Thyroid gland (tissue), 4 donors: ENCODE results near the gene LIN28B. TPM values are rescaled to one million over a fixed set of nuclear protein-coding genes. Genes with fewer than 3 reads are reported as not detected.

Experiments
- DNase-seq, 2 donors: peaks; one replicate each; pipeline ENCODE4 v3.0.0-alpha.2; 2019
- H3K27ac ChIP-seq, 3 donors: fragments of 200-600 bp; sonication (generic); 1 replicate in 2 of 3; 2 replicates in 1 of 3; pipeline ENCODE4 v1.5.1; 2016 to 2019; ENCODE audit warnings: mild to moderate bottlenecking in 1 of 3, moderate library complexity in 1 of 3
- H3K27me3 ChIP-seq: fragments of 200-600 bp; sonication (generic); one replicate; pipeline ENCODE4 v1.5.1; 2019
- H3K36me3 ChIP-seq, 2 donors: fragments of 200-600 bp; sonication (generic); one replicate each; pipeline ENCODE4 v1.5.1; 2016 to 2019
- H3K4me1 ChIP-seq, 2 donors: fragments of 200-600 bp; sonication (generic); one replicate each; pipeline ENCODE4 v1.5.1; 2017 to 2019
- H3K4me3 ChIP-seq, 3 donors: fragments of 200-600 bp; sonication (generic); replicated peaks in 1 of 3; 1 replicate in 2 of 3; 2 replicates in 1 of 3; pipeline ENCODE4 v1.5.1; 2016; ENCODE audit warnings: mild to moderate bottlenecking in 1 of 3
- H3K9me3 ChIP-seq: fragments of 200-600 bp; sonication (generic); one replicate; pipeline ENCODE4 v1.5.1; 2017
- CTCF ChIP-seq, 6 experiments: fragments of 200-600 bp in 3 of 6; fragments of 450-650 bp in 3 of 6; sonication (generic) in 3 of 6; IDR thresholded peaks; one replicate each; pipeline ENCODE4 v1.5.1; 2016 to 2019; ENCODE audit warnings: antibody characterized with exemption in 6 of 6, mild to moderate bottlenecking in 2 of 6, inconsistent platforms in 1 of 6, moderate library complexity in 1 of 6
- POLR2A ChIP-seq, 2 donors: fragments of 450-650 bp; IDR thresholded peaks; one replicate each; pipeline ENCODE4 v1.6.1; 2017; ENCODE audit warnings: antibody characterized with exemption in 2 of 2, mild to moderate bottlenecking in 2 of 2, moderate library complexity in 1 of 2
- WGBS, 2 donors: methylation state at CpG; one replicate each; pipeline ENCODE4 v1.1.5; 2017; 5-methylcytosine and 5-hydroxymethylcytosine counted together
- intact Hi-C: fragments of 100-400 bp; cut with DNase I; formaldehyde crosslinking; loops from one replicate; pipeline ENCODE4 v1.15.1; 2023
- total RNA-seq, 4 donors: library from RNA; depleted of rRNA; stranded (reverse); fragments of >200 nt; gene quantifications; one replicate each; pipeline ENCODE4 v1.2.3, GENCODE V29; 2016

The LIN28B gene
- total RNA-seq, 4 donors from 2014 or later = 0.24 TPM; not detected in 3

DNA sequence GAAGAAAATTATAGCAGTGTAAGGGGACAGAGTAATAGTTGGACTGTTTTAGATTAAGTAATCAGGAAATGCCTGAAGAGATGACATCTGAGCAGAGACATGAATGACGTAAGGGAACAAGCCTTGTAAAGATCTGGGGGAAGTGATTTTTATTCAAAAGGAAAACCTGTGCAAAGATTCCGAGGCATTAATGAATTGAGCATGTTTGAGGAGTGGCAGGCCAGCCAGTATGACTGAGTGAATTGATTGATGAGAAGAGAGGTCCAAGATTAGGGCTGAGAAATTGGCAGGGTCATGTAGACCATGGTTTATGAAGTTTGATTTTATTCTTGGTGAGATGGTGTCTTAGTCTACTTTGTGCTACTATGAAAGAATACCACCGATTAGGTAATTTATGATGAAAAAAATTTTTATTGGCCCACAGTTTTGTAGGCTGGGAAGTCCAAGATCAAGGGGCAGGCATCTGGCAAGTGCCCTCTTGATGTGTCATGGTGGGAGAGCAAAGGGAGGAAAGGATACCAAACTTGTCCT, 95.1 kb downstream of the LIN28B start:
- Histone ChIP-seq H3K4me3 (no peak overlapping the region), H3K4me1 (no peaks in the 10 kb centered on the region), H3K27me3 (no peaks in the 10 kb centered on the region), H3K9me3 (no peaks in the 10 kb centered on the region), H3K36me3 (no peaks in the 10 kb centered on the region), H3K27ac (no peak overlapping the region)
- WGBS, 2 donors = 66 to 78% methylated on average over 3 of the region's 3 CpGs
- TF ChIP-seq CTCF (IDR thresholded peaks at IDR 0.05) (no peak), POLR2A (IDR thresholded peaks at IDR 0.05) (no peak)
- no peak for DNase-seq
- intact Hi-C loops = no loop called here

DNA sequence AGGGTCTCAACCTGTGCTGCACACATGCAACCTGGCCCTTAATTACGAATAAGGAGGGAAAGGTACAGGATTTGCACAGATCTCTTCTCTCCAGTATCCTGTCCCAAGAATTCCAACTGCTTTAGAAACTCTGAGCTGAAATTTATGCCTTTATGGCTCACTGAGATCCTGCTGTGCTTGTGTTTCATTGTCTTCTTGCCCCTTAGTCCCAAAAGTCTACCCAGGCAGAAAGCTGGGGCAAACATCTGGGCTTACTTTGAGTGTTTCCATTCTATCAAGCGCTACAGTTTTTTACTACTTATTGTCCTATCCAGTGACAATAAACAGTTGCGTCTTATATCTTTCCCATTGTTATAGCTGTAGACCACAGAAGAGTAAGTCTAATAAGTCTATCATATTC, 99.7 kb downstream of the LIN28B start:
- no peak overlapping the region for H3K27ac ChIP-seq
- no peak overlapping the region for H3K4me3 ChIP-seq
- no peak for TF ChIP-seq POLR2A (IDR thresholded peaks at IDR 0.05)
- TF ChIP-seq CTCF (IDR thresholded peaks at IDR 0.05) = no peak
- 95 to 98% methylated on average over 3 of the region's 3 CpGs for WGBS, 2 donors
- no peaks in the 10 kb centered on the region for H3K9me3 ChIP-seq
- H3K36me3 ChIP-seq = no peaks in the 10 kb centered on the region
- H3K4me1 ChIP-seq = no peaks in the 10 kb centered on the region
- H3K27me3 ChIP-seq = no peaks in the 10 kb centered on the region
- intact Hi-C loops = no loop called here
- no peak for DNase-seq

GRCh38 chr6:105057160-105057559, 100.3 kb downstream of the LIN28B start:
- WGBS, 2 donors = 91 to 92% methylated on average over 1 of the region's 1 CpG
- no peaks in the 10 kb centered on the region for H3K27me3 ChIP-seq
- H3K27ac ChIP-seq = no peak overlapping the region
- intact Hi-C loops = no loop called here
- H3K4me1 ChIP-seq = no peaks in the 10 kb centered on the region
- no peaks in the 10 kb centered on the region for H3K36me3 ChIP-seq
- H3K9me3 ChIP-seq = no peaks in the 10 kb centered on the region
- TF ChIP-seq CTCF (IDR thresholded peaks at IDR 0.05) (no peak), POLR2A (IDR thresholded peaks at IDR 0.05) (no peak)
- H3K4me3 ChIP-seq = no peak overlapping the region
- no peak for DNase-seq

- Histone ChIP-seq H3K4me3 (no peak overlapping the region), H3K4me1 (no peaks in the 10 kb centered on the region), H3K27ac (no peak overlapping the region), H3K9me3 (no peaks in the 10 kb centered on the region), H3K27me3 (no peaks in the 10 kb centered on the region), H3K36me3 (no peaks in the 10 kb centered on the region)
- intact Hi-C loops = no loop called here
- no peak for TF ChIP-seq CTCF (IDR thresholded peaks at IDR 0.05)
- no peak for TF ChIP-seq POLR2A (IDR thresholded peaks at IDR 0.05)
- no peak for DNase-seq
These were observed 101.4 kb downstream of the LIN28B start for GRCh38 chr6:105058316-105058715.

GRCh38 chr6:105058846-105059245, 101.9 kb downstream of the LIN28B start:
- H3K9me3 ChIP-seq = no peaks in the 10 kb centered on the region
- no peak for DNase-seq
- no peaks in the 10 kb centered on the region for H3K4me1 ChIP-seq
- 72 to 77% methylated on average over 4 of the region's 4 CpGs for WGBS, 2 donors
- intact Hi-C loops = no loop called here
- TF ChIP-seq POLR2A (IDR thresholded peaks at IDR 0.05) = no peak
- no peak for TF ChIP-seq CTCF (IDR thresholded peaks at IDR 0.05)
- no peaks in the 10 kb centered on the region for H3K27me3 ChIP-seq
- H3K36me3 ChIP-seq = no peaks in the 10 kb centered on the region
- no peak overlapping the region for H3K27ac ChIP-seq
- H3K4me3 ChIP-seq = no peak overlapping the region
